MCF 10A (cell line): ENCODE data around the gene INAVA. TPM values are rescaled to one million over a fixed set of nuclear protein-coding genes. Genes with fewer than 3 reads are reported as not detected.
A peak's percentile ranks its signal among the peaks of the same experiment; 100 is the strongest.
"Not testable (repeated sequence)": the region's sequence is repeated elsewhere in the genome, so short reads cannot be mapped to it uniquely, and the experiment has no call there.

Source experiments
- BruUV-seq: library from RNA; stranded (reverse); fragments of 400-500 nt; replicated peaks from 2 replicates; lab custom pipeline; 2021; lab: Mats Ljungman, UMichigan
- CTCF ChIA-PET: fragments of 300-600 bp; sonication (Branson Sonifier 250); formaldehyde crosslinking; extraction: SDS; loops from one replicate; lab custom pipeline; 2021; ENCODE audit warnings: antibody characterized with exemption, inconsistent platforms; lab: Yijun Ruan, JAX
- POLR2A ChIA-PET: fragments of 300-600, 350-650 bp; sonication (Branson Sonifier 250); formaldehyde crosslinking; extraction: SDS; loops from one replicate; lab custom pipeline; 2020; ENCODE audit warnings: antibody characterized with exemption, inconsistent platforms; lab: Yijun Ruan, JAX
- DNase-seq: peaks from one replicate; pipeline ENCODE4 v3.0.0-alpha.2; 2018; ENCODE audit not compliant: unreplicated experiment
- H3K27ac Mint-ChIP-seq: one replicate; pipeline ENCODE4 v1.8.0; 2022; ENCODE audit warnings: mild to moderate bottlenecking, low read depth, mixed read lengths; ENCODE audit not compliant: unreplicated experiment
- H3K27me3 Mint-ChIP-seq: one replicate; pipeline ENCODE4 v1.8.0; 2022; ENCODE audit warnings: mixed read lengths; ENCODE audit not compliant: insufficient read depth, unreplicated experiment
- H3K36me3 Mint-ChIP-seq: one replicate; pipeline ENCODE4 v1.8.0; 2022; ENCODE audit warnings: mild to moderate bottlenecking, moderate library complexity, mixed read lengths; ENCODE audit not compliant: insufficient read depth, unreplicated experiment
- H3K4me1 Mint-ChIP-seq: one replicate; pipeline ENCODE4 v1.8.0; 2022; ENCODE audit warnings: mixed read lengths; ENCODE audit not compliant: insufficient read depth, unreplicated experiment
- H3K4me3 Mint-ChIP-seq: one replicate; pipeline ENCODE4 v1.8.0; 2022; ENCODE audit warnings: mild to moderate bottlenecking, moderate library complexity, mixed read lengths; ENCODE audit not compliant: unreplicated experiment
- H3K9me3 Mint-ChIP-seq: one replicate; pipeline ENCODE4 v1.8.0; 2022; ENCODE audit warnings: mixed read lengths; ENCODE audit not compliant: unreplicated experiment
- intact Hi-C: fragments of 100-400 bp; cut with micrococcal nuclease; formaldehyde crosslinking; loops from 2 replicates; pipeline ENCODE4 v1.14.1; 2022
- total RNA-seq: library from RNA; stranded (reverse); gene quantifications from 2 replicates; pipeline ENCODE4 v1.2.3, GENCODE V29; 2022
- TF ChIP-seq, protein P1 (sequence below): fragments of 200-600 bp; IDR thresholded peaks from one replicate; pipeline ENCODE4 v1.8.0; 2022; ENCODE audit warnings: antibody characterized with exemption, mild to moderate bottlenecking; ENCODE audit not compliant: unreplicated experiment

Gene INAVA
- total RNA-seq, 1 experiment from 2014 or later, result 30.5 TPM

DNA sequence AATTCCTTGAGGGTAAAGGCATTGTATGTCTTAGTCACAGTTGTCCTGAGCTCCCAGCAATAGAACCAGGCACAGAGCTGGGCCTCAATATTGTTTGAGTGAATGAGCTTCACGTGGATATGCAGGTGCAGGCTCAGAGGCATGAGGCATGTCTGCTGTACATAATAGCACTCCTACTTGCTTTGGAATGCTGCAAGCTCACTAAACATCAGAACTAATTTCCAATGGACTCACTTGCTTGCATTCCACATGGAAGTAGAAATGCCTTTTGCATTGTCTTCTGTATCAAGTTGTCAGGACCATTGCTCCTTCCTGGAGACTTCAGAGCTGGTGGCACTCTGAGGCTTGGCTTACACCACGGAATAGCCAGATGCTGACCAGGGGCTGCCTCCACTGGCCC, 37.1 kb downstream of the INAVA start:
- no TSS peak for BruUV-seq
- Mint-ChIP-seq H3K4me3 (no peak overlapping the region), H3K4me1 (no peaks in the 10 kb centered on the region), H3K9me3 (peaks cover 14% of the 10 kb centered on the region), H3K27ac (no peak overlapping the region), H3K27me3 (no peaks in the 10 kb centered on the region), H3K36me3 (no peaks in the 10 kb centered on the region)
- no peak for DNase-seq
- ChIA-PET CTCF (interaction anchor here (0.6 to 1.1 kb wide), 7 partner anchors 10 to 1728 kb away, joined by 3 to 4 read pairs (median 3); no protein-coding TSS in a partner anchor), POLR2A (interaction anchor here (0.7 to 1.0 kb wide), 3 partner anchors 10 to 37 kb away, joined by 3 to 4 read pairs (median 3); partner anchors contain the start of gene INAVA)
- intact Hi-C loops, result no loop called here
- TF ChIP-seq, protein P1, sequence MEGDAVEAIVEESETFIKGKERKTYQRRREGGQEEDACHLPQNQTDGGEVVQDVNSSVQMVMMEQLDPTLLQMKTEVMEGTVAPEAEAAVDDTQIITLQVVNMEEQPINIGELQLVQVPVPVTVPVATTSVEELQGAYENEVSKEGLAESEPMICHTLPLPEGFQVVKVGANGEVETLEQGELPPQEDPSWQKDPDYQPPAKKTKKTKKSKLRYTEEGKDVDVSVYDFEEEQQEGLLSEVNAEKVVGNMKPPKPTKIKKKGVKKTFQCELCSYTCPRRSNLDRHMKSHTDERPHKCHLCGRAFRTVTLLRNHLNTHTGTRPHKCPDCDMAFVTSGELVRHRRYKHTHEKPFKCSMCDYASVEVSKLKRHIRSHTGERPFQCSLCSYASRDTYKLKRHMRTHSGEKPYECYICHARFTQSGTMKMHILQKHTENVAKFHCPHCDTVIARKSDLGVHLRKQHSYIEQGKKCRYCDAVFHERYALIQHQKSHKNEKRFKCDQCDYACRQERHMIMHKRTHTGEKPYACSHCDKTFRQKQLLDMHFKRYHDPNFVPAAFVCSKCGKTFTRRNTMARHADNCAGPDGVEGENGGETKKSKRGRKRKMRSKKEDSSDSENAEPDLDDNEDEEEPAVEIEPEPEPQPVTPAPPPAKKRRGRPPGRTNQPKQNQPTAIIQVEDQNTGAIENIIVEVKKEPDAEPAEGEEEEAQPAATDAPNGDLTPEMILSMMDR, result no peak

DNA sequence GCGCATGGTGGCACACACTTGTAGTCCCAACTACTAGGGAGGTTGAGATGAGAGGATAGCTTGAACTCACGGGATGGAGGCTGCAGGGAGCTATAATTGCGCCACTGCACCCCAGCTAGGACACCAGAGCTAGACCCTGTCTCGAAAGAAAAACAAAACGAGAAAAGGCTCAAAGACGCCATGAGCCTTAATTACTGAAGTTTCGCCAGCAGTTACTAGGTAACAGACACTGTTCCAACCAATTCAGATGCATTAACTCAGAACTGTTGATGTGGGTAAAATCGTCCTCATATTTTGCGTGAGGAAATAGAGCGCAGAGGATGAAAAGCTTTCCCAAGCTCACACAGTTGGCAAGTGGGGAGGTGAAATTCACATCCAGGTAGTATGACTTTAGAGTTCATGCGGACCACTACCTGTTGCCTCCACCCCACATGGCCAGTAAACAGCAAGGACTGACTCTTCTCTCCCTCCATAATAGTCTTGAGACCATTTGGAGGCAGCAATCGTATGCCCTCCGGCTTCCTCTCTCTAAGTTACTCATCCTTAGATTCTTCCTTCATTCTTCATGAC, 40.1 kb downstream of the INAVA start:
- TF ChIP-seq, protein P1, result no peak
- DNase-seq, result no peak
- Mint-ChIP-seq H3K4me3 (no peak overlapping the region), H3K4me1 (no peaks in the 10 kb centered on the region), H3K27ac (no peak overlapping the region), H3K9me3 (peaks cover 14% of the 10 kb centered on the region), H3K36me3 (no peaks in the 10 kb centered on the region), H3K27me3 (no peaks in the 10 kb centered on the region)
- ChIA-PET CTCF (interaction anchor here (1.3 kb wide), 1 partner anchor 107 kb away, joined by 4 read pairs; no protein-coding TSS in a partner anchor), POLR2A (interaction anchor here (1.1 to 1.5 kb wide), 2 partner anchors 16 to 41 kb away, joined by 3 to 5 read pairs; no protein-coding TSS in a partner anchor)
- BruUV-seq, result no TSS peak
- intact Hi-C loops, result no loop called here

DNA sequence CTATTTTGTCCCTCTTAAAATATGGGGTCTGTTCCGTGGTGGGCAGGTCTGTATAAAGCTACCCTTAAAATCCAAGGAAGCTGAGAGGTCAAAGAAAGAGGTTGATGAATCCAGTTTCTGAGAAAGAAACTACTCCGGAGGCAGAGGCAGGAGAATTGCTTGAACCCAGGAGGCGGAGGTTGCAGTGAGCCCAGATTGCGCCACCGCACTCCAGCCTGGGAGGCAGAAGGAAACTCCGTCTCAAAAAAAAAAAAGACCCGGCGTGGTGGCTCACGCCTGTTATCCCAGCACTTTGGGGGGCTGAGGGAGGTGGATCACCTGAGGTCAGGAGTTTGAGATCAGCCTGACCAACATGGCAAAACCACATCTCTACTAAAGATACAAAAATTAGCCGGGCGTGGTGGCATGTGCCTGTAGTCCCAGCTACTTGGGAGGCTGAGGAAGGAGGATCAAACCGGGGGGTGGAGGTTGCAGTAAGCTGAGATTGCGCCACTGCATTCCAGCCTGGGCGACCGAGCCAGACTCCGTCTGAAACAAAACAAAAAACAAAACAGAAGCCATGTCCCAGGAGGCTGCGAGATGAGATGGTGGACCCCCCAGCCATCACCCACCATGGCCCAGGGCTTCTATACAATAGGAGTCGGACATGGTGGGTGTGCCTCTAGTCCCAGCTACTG, 40.7 kb downstream of the INAVA start:
- H3K9me3 Mint-ChIP-seq, result peaks cover 18% of the 10 kb centered on the region
- DNase-seq, intact Hi-C loops, BruUV-seq, H3K36me3 Mint-ChIP-seq, H3K4me1 Mint-ChIP-seq, H3K27me3 Mint-ChIP-seq, H3K27ac Mint-ChIP-seq, H3K4me3 Mint-ChIP-seq: not testable (repeated sequence)
- POLR2A ChIA-PET, result interaction anchor here (1.1 to 1.5 kb wide), 2 partner anchors 16 to 42 kb away, joined by 3 to 5 read pairs; no protein-coding TSS in a partner anchor
- CTCF ChIA-PET, result interaction anchor here (1.1 to 1.3 kb wide), 2 partner anchors 91 to 106 kb away, joined by 3 to 4 read pairs; no protein-coding TSS in a partner anchor

DNA sequence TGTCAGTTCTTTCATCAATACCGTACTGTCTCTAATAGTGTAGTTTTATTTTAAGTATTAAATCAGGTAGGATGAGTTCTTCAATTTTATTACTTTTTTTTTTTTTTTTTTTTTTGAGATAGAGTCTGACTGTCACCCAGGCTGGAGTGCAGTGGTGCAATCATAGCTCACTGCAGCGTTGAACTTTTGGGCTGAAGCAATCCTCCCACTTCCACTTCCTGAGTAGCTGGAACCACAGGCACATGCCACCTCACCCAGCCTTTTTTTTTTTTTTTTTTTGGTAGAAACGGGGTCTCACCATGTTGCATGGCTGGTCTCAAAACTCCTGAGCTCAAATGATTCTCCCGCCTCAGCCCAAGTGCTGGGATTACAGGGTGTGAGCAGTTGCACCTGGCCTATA, 44.3 kb downstream of the INAVA start:
- Mint-ChIP-seq H3K9me3 (peaks cover 7% of the 10 kb centered on the region), H3K36me3 (no peaks in the 10 kb centered on the region), H3K4me1 (no peaks in the 10 kb centered on the region), H3K27me3 (no peaks in the 10 kb centered on the region), H3K4me3 (no peak overlapping the region), H3K27ac (no peak overlapping the region)
- peak; percentile 48 for DNase-seq
- intact Hi-C loops, result no loop called here
- POLR2A ChIA-PET, result no interaction called here
- no TSS peak for BruUV-seq
- CTCF ChIA-PET, result interaction anchor here (0.6 to 1.2 kb wide), 8 partner anchors 32 to 456 kb away, joined by 3 to 10 read pairs (median 4); no protein-coding TSS in a partner anchor
- TF ChIP-seq, protein P1, result no peak
